ENCODE data around the gene FGF18.

DNA sequence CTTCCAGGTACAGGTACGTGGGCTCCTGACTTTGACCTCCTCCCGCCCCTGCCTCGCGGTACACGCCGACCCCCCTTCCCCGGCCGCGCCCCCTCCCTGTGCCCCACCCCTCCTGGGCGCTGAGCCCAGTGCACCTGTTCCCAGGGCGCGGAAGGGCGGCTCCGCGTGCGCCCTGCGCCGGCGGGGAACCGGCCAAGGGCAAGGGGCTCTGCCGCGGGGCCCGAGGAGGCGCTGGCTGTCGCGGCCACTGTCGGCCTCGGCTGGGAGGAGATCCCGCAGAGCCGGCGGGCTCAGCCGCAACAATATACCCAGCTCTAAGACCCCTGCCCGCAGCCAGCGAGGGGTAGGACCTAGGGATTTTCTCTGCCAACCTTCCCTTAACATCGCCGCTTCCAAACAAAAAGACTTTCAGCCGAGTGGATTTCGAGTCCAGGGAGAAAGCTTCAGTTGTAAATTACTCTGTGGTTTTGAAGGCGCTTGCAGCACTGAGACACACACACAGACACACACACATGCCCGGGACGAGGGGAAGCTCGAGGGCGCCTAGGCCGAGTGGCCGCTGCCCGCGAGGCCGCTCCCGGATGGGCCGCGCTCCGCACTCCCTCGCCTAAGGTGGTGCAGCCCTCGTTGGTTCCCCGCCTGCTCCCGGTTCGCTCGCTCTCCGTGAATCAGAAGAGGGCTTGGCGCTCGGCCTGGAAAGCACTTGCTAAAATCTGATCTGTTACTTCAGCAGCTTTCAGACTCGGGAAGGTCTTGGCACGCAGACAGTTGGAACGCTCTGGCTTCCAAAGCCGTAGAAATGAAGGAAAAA lies 1.2 kb downstream of the FGF18 start:
- TF ChIP-seq, protein P1, sequence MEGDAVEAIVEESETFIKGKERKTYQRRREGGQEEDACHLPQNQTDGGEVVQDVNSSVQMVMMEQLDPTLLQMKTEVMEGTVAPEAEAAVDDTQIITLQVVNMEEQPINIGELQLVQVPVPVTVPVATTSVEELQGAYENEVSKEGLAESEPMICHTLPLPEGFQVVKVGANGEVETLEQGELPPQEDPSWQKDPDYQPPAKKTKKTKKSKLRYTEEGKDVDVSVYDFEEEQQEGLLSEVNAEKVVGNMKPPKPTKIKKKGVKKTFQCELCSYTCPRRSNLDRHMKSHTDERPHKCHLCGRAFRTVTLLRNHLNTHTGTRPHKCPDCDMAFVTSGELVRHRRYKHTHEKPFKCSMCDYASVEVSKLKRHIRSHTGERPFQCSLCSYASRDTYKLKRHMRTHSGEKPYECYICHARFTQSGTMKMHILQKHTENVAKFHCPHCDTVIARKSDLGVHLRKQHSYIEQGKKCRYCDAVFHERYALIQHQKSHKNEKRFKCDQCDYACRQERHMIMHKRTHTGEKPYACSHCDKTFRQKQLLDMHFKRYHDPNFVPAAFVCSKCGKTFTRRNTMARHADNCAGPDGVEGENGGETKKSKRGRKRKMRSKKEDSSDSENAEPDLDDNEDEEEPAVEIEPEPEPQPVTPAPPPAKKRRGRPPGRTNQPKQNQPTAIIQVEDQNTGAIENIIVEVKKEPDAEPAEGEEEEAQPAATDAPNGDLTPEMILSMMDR (IDR thresholded peaks at IDR 0.05): no peak
- TF ChIP-seq POLR2A (IDR thresholded peaks at IDR 0.05) (no peak), POLR2AphosphoS5 (IDR thresholded peaks at IDR 0.05) (no peak), EP300 (IDR thresholded peaks at IDR 0.05) (no peak)

All from sigmoid colon (tissue), 4 donors.